A673 (cell line): Measurements from ENCODE around the gene SPTSSB. TPM values are rescaled to one million over a fixed set of nuclear protein-coding genes. Genes with fewer than 3 reads are reported as not detected.
A peak's percentile ranks its signal among the peaks of the same experiment; 100 is the strongest.

Experiments
- BruUV-seq: library from RNA; stranded (reverse); fragments of 400-500 nt; replicated peaks from 2 replicates; lab custom pipeline; 2021; lab: Mats Ljungman, UMichigan
- CTCF ChIA-PET: fragments of 300-600 bp; sonication (Branson Sonifier 250); formaldehyde crosslinking; loops from one replicate; lab custom pipeline; 2022; ENCODE audit warnings: antibody characterized with exemption; lab: Charles Lee
- POLR2A ChIA-PET: fragments of 300-600 bp; sonication (Branson Sonifier 250); formaldehyde crosslinking; loops from one replicate; lab custom pipeline; 2022; ENCODE audit warnings: antibody characterized with exemption; ENCODE audit not compliant: low non-redundant PET; lab: Charles Lee
- DNase-seq: peaks from one replicate; pipeline ENCODE4 v3.0.0-alpha.2; 2015; ENCODE audit warnings: low spot score
- H3K27ac ChIP-seq: fragments of 200-600 bp; sonication (generic); 2 replicates; pipeline ENCODE4 v1.5.1; 2016; ENCODE audit warnings: mixed run types, low read depth, mild to moderate bottlenecking, mixed read lengths, antibody characterized with exemption, low read length; ENCODE audit not compliant: poor library complexity, severe bottlenecking
- H3K27me3 ChIP-seq: fragments of 200-600 bp; sonication (generic); replicated peaks from 2 replicates; pipeline ENCODE4 v1.6.1; 2017; ENCODE audit warnings: mixed run types, low read depth, mild to moderate bottlenecking, mixed read lengths, antibody characterized with exemption, low read length; ENCODE audit not compliant: insufficient read depth, poor library complexity
- H3K36me3 ChIP-seq: fragments of 200-600 bp; sonication (generic); 2 replicates; pipeline ENCODE4 v1.6.1; 2016; ENCODE audit warnings: mixed run types, mild to moderate bottlenecking, mixed read lengths, antibody characterized with exemption, low read length; ENCODE audit not compliant: insufficient read depth, poor library complexity, severe bottlenecking
- H3K4me1 ChIP-seq: fragments of 200-600 bp; sonication (generic); 2 replicates; pipeline ENCODE4 v1.6.1; 2017; ENCODE audit warnings: mixed run types, mild to moderate bottlenecking, mixed read lengths, antibody characterized with exemption, low read length; ENCODE audit not compliant: insufficient read depth, poor library complexity, severe bottlenecking
- H3K4me3 ChIP-seq: fragments of 200-600 bp; sonication (generic); 2 replicates; pipeline ENCODE4 v1.5.1; 2016; ENCODE audit warnings: low read depth, mixed run types, mild to moderate bottlenecking, mixed read lengths, low read length; ENCODE audit not compliant: poor library complexity, severe bottlenecking
- H3K9me3 ChIP-seq: fragments of 200-600 bp; sonication (generic); 2 replicates; pipeline ENCODE4 v1.6.1; 2016; ENCODE audit warnings: mixed run types, low read depth, mild to moderate bottlenecking, mixed read lengths, antibody characterized with exemption, low read length; ENCODE audit not compliant: poor library complexity, severe bottlenecking
- CTCF ChIP-seq: fragments of 300-800, 200-600 bp; sonication (generic); conservative IDR thresholded peaks from 2 replicates; pipeline ENCODE4 v1.5.1; 2017; ENCODE audit warnings: low read depth, mild to moderate bottlenecking, antibody characterized with exemption, low read length, moderate library complexity, mixed read lengths
- EZH2 ChIP-seq: fragments of 200-600 bp; sonication (generic); IDR thresholded peaks from 2 replicates; pipeline ENCODE4 v1.6.1; 2017; ENCODE audit warnings: borderline replicate concordance, low read depth, mild to moderate bottlenecking, mixed read lengths, antibody characterized with exemption, low read length; ENCODE audit not compliant: poor library complexity, severe bottlenecking
- intact Hi-C: fragments of 100-400 bp; cut with micrococcal nuclease; formaldehyde crosslinking; loops from one replicate; pipeline ENCODE4 v1.10.0; 2022; ENCODE audit not compliant: unreplicated experiment
- total RNA-seq: library from RNA; stranded (reverse); gene quantifications from 2 replicates; pipeline ENCODE4 v1.2.3, GENCODE V29; 2021

Gene SPTSSB
- total RNA-seq, 1 experiment from 2014 or later: not detected

DNA sequence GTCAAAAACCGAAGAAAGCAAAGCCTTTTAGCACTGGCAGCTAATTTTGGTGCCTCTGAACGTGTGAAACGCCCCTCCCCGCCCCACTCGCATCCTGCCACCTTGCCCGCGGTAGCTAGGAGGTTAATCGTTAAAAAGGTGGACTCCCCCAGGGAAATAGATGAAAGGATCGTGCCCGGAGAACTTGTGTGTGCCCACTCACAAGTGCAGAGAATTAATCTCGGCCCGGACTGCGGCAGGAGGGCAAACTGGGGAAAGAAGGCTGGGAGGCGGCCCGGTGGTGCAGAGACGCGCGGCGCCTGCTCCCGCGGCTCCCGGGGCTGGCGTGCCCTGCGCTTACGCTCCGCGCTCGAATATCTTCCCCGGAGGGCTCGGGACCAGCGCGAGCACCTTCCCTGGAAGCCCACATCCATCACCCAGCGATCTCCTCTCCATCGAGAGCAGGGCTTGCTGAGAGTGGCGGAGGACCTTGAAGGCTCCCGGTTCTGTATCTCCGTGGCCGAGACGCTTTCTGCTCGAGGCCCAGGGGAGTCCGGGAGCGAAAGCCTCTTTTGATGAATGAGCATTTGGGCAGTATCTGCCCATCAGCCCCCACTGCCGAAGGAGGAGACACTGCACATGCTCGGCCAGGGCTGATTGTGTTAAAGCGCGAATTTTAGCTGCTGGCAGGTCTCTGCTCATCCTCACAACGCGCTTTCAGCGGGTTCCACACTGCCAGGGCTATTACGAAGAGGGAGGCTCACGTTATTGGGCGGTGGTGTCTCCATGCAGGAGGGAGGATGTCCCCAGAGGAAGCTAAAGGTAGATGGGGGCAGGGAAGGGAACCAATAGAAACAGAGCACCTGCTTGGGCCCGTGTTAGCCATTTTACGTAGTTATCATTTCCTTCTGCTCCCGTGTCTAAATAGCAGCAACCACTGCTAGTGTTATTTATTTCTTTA lies 1.3 kb upstream of the SPTSSB start:
- POLR2A ChIA-PET: interaction anchor here (0.5 kb wide), 1 partner anchor 266 kb away, joined by 3 read pairs; no protein-coding TSS in a partner anchor
- Histone ChIP-seq H3K4me3 (peak overlapping the region; percentile 49), H3K9me3 (no peaks in the 10 kb centered on the region), H3K36me3 (no peaks in the 10 kb centered on the region), H3K27ac (no peak overlapping the region), H3K27me3 (peaks cover 40% of the 10 kb centered on the region), H3K4me1 (no peaks in the 10 kb centered on the region)
- intact Hi-C loops: no loop called here
- CTCF ChIA-PET: no interaction called here
- BruUV-seq: no TSS peak
- TF ChIP-seq CTCF (no peak), EZH2 (no peak)
- DNase-seq: peak; percentile 22

DNA sequence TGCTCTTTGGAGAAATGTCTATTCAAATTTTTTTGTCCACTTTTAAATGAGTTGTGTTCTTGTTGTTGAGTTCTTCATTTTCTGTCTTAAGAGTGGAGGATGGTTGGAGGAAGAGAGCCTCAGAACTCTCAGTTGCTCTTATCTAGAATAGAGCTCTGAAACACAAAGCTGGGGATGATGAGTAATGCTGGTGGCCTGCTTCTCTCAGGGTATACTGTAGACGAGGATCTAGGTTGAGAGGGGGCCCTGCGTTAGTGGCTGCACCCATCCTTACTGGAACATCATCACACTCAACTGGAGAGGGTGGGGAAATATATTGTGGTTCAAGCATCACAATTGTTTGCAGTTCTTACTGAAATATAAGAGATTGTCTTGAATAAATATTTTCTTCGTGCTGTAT lies 1.8 kb downstream of the SPTSSB start:
- no peak overlapping the region for H3K27ac ChIP-seq
- no peak for DNase-seq
- TF ChIP-seq EZH2 (no peak), CTCF (no peak)
- peaks cover 40% of the 10 kb centered on the region for H3K27me3 ChIP-seq
- ChIA-PET POLR2A (no interaction called here), CTCF (no interaction called here)
- no peaks in the 10 kb centered on the region for H3K4me1 ChIP-seq
- no TSS peak for BruUV-seq
- H3K9me3 ChIP-seq: no peaks in the 10 kb centered on the region
- no peaks in the 10 kb centered on the region for H3K36me3 ChIP-seq
- intact Hi-C loops: no loop called here
- no peak overlapping the region for H3K4me3 ChIP-seq

DNA sequence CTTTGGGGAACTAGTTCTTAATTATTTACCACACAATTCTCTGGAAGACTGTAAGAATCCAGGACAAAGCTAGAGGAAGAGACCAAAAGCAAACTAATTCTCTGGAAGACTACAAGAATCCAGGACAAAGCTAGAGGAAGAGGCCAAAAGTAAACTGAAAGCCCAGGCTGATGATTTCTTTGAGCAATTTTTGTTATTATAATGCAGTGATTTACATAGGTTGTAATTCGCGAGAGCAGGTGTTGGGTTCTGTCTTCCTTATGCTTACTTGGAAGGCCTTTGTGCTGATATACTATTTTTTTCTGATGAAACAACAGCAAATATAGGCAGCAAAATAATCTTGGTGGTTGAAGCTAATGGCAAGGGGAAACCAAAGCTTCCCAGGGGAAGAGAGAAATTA lies 5.2 kb downstream of the SPTSSB start:
- intact Hi-C loops: no loop called here
- H3K36me3 ChIP-seq: no peaks in the 10 kb centered on the region
- H3K27me3 ChIP-seq: peaks cover 16% of the 10 kb centered on the region
- no peak overlapping the region for H3K27ac ChIP-seq
- TF ChIP-seq CTCF (no peak), EZH2 (no peak)
- DNase-seq: no peak
- no peaks in the 10 kb centered on the region for H3K9me3 ChIP-seq
- H3K4me3 ChIP-seq: no peak overlapping the region
- ChIA-PET POLR2A (no interaction called here), CTCF (no interaction called here)
- no peaks in the 10 kb centered on the region for H3K4me1 ChIP-seq
- BruUV-seq: no TSS peak
